G401.6 (cell line): ENCODE measurements around the gene VWA8.
"Not testable (repeated sequence)": the region's sequence is repeated elsewhere in the genome, so short reads cannot be mapped to it uniquely, and the experiment has no call there.

Experiments
- FAIRE-seq: peaks from 2 replicates; lab custom pipeline; 2012; peaks lifted over from hg19 to GRCh38; lab: Jason Lieb, UNC

The VWA8 gene

DNA sequence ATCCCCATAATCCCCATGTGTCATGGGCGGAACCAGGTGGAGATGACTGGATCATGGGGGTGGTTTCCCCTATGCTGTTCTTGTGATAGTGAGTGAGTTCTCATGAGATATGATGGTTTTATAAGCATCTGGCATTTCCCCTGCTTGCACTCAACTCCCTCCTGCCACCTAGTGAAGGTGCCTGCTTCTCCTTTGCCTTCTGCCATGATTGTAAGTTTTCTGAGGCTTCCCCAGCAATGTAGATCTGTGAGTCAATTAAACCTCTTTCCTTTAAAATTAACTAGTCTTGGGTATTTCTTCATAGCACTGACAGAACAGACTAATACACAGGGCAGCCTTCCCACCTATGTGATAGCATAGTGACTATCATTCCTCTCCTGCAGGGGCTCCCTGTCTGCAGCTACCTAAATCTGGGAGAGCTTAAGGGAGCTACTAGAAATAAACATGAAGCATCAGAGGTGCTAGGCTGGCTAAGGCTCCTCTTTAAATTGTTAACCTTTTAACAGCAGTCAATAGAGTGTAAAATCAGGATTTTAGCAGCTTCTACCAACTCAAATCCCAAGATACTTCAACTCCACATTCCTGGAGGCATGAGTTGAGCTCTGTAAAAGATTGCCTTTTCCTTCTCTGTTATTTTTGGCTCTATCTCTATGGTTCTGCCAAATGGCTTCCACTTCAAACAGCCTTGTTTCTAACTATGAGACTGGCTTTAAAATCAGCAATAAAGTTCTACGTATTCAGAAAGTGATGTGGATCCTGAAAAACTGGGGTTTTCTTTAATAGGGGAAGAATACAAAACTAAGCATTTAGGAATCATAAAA is 112.3 kb downstream of the VWA8 start:
- FAIRE-seq, result no peak

DNA sequence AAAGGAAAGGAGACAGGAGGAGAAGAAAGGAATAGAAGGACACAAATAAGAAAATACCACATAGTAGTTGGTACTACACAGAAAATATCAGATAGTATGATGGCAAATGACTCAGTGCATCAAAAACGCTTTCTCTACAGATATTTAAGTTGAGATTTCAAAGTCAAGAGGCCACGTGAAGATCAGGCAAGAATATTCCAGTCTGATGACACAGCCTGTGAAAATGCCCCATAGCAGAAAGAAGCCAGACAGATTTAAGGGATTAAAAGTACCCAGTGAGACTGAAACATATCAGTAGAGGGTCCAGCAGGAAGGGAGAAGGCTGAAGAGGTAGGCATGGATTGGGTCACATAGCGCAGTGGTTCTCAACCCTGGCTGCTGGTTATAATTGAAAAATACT is 113.7 kb downstream of the VWA8 start:
- no peak for FAIRE-seq

DNA sequence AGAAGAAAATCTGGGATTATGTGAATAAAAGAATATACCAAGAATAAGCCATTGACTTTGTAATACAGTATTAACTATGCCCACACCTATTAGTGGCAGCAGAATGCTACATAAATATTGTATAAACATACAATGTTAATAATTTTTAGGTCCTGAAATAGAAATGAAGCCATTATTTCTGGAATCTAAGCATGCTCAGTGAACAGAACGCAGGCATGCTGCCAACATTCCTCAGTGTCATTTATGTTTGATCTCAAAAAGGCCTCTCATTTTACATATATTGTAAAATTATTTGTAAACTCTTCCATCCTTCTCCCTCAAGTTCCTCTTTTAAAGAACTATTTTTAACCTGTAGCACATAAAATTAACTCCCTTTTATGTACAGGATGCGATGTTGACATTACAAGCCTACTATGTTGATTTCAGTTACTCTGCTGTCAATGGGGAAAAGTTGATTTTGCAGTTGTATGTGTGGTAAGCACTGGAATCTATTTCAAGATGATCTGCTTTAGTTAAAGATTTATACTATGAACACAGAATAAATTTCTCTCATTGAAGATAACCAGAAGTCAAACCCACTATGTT is 118.8 kb downstream of the VWA8 start:
- FAIRE-seq, result no peak

DNA sequence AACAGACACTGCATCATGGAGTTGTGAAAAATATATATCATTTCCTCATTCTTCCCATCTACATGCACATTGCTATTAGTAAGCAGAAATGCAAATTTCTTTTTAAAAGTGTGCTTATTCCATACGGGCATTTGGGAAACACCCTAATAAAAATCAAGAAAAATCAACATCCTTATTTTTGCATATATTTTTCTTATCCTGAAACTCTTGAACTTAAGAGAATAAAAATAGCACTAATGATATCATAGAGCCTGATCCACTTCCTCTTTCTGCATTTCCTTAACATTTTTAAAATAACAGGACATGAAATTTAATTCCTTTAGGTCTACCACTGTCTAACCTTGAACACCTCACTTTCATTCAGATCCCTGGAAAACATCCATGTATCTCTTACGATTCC is 123.3 kb downstream of the VWA8 start:
- no peak for FAIRE-seq

DNA sequence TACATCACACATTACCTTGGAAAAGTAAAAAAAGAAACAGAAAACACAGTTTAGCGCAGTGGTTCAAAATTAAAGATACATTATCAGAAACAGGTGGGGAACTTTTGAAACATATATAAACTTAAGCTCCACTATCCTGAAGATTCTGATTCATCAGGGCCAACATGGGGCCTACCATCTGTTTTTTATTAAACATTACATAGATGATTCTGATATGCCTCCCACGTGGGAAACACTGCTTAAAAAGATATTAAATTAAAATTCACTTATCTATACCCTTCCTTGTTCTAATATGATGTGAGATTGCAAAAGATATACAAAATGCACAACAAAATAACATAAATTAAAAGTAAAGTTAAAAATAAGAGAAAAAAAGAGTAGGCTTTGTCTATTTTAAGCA is 125.0 kb downstream of the VWA8 start:
- peak; percentile 21 for FAIRE-seq

DNA sequence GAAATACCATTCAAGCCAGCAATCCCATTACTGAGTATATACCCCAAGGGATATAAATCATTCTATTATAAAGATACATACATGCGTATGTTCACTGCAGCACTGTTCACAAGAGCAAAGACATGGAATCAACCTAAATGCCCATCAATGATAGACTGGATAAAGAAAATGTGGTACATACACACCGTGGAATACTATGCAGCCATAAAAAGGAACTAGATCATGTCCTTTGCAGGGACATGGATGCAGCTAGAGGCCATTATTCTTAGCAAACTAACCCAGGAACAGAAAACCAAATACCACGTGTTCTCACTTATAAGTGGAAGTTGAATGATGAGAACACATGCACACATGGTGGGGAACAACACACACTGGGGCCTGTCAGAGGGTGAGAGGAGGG is 126.2 kb downstream of the VWA8 start:
- FAIRE-seq, result not testable (repeated sequence)

DNA sequence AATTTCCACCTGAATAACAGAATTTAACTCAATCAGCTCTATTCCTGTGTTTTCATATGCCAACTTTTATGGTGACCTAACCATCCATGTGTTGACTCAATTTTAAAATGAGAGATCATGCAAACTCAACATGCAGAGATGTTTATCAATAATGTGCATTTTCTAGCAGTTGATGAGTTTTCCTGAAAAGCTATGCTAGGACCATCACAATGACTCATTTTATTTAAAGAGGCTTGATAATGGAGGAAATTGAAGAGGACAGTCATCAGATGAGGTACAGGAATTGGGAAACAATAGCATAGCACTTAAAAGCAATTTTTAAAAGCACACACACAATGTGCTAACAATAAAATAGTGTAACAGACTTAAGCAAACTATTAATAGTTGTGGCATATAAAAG is 127.1 kb downstream of the VWA8 start:
- no peak for FAIRE-seq

DNA sequence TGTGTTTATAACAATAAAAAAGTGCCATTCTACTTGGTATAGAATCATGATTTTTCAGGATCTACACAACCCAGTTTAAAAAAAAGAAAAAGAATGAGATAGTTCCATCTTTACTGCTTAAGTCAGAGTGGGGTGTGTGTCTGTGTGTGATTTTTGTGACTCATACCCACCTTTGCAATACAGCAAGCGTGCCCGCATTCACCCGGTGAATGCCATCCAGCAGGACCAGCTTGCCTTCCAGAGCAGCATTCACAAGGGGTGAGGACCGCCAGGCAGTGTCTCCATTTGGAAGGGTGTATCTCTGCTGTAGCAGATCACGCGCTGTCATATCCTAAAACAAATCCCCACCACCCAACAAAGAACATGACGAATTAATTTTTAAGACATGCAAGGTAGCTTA is 127.7 kb downstream of the VWA8 start:
- FAIRE-seq, result no peak

DNA sequence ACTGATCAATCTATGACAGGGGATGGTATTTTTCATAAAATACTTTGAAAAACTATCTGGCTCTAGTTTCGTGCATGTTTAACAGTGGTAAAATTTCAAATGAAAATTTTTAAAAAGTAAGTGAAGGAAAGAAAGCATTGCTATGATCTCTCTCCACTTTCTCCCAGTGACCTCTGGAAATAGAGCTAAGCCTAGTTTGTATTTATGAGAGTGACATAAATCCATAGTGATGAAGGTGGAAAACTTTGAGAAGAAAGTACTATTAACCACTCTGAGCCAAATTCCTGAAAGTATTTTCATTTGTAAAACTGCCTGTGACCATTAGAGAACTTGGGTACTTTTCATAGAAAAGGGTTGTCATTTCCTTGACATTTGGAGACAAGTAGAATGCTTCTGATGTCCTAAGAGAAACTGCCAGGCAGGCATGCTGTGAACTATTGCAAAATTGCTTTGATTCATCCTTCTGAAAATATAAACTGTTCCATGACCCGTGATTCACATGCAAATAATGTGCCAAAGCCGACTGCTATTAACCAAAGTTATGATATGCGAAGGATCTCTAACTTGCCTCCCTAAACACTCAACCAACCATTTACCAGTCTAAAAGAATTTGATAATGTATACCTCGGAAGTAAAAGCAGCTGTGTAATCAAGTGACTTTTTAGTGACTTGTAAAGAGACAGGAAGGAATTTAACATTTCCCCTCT is 133.2 kb downstream of the VWA8 start:
- FAIRE-seq, result no peak

DNA sequence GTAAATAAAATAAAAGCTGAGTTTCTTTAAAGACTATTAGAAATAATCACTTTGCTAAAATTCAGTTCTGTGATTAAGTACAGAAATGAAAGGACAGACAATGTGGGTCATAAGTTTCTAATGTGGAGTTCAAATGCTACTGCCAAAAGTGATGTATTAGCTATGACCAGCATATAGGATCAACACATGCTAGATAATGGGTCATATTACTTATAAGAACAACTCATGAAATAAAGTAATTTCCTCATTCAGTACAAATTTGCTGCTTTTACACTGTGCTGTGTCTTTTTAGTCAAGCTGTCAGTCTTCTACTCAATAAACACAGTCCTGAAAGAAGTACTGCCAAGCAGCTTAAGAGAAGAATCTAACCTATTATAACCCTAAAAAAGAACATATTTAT is 135.2 kb downstream of the VWA8 start:
- FAIRE-seq, result no peak

DNA sequence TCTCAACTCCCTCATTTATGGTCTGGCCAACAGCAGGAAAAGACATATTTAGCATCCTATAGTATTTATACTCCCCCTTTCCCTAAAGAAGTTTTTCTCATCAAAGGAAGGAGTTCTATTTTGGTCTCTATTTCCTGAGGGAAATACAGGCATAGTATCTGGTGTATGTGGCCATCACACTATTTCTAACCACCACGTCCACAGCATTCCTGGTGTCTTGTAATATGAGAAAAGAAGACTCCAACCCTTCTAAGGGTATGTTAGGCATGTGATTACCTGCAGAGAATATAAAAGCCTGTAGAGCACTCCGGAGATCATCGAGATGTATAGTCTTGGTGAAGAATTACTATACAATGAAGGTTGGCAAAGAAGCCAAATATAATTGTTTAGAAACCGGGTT is 137.4 kb downstream of the VWA8 start:
- no peak for FAIRE-seq

DNA sequence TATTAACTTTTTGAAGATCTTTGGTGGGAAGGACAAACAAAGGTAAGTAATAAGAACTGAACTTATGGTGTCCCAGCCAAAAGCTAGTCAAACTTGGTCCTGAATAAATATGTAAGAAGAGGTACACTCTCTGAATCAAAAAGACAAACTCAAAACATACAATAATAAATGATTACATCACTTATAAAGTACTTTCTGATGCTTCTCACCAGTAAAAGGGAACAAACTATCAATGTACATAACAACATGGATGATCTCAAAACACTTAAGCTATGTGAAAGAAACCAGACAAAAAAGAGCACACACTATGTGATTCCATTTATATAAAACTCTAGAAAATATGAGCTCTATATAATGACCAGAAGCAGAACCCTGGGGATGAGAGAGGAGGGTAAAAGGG is 138.3 kb downstream of the VWA8 start:
- no peak for FAIRE-seq

DNA sequence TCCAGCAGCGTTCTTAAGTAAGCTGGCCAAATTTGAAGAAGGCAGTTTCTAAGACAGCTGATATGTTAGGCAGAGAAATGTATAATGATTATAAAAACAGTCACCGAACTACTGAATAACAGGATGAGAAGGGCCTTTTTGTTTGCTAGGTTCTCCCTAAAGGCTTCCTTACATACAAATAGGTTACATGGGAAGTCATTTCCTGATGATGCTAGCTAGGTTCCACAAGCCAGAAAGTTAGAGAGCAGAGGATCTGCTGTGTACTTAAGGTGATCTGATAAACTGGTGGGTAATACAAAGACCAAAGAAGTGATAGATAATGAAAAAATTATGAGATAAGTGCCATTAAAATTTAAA is 139.7 kb downstream of the VWA8 start:
- no peak for FAIRE-seq

DNA sequence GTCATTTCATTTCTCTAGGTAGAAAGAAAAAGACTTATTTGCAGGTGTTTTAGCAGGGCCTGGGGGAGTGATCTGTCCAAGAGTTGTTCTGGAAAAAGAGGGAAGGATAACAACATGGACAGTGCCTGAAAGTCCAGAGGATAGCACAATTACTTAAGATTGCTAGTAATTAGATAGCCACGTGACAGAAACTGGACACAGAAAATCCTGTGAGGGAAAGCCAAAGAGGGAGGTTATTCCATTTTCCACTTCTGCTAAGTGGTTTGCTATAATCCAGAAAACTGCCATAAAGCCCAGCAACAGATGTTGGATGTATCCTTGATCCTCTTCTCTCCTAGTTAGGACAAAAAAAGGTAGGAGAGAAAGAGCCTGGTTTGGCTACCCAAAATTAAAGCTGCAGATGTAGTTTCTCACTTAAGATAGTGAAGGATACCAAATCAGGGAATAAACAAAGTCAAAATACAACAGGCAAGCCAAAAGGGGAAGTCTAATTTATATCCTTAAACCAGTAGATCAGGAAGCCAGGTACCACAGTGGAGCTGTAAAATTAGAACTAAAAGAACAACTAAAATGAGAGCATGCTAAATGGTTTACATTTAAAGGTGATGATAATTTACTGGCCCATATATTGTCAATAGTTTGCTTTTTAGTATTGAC is 140.2 kb downstream of the VWA8 start:
- FAIRE-seq, result no peak

DNA sequence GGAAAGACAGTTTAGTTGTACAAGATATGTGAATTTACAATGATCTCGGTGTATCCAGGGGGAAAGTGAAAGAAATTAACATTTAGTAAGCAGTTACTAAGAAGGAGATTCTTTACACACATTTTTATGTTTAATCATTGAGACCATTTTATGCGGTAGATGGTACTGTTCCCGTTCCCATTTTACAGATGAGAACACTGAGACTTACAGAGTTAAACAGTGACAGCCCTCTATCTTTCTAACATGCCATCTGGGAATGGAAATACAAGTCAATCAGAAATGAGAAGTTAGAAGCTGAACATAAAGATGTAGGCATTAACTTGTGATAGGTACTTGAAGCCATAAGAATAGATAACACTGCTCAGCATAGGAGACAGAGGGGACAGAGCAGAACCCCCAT is 144.9 kb downstream of the VWA8 start:
- FAIRE-seq, result no peak

DNA sequence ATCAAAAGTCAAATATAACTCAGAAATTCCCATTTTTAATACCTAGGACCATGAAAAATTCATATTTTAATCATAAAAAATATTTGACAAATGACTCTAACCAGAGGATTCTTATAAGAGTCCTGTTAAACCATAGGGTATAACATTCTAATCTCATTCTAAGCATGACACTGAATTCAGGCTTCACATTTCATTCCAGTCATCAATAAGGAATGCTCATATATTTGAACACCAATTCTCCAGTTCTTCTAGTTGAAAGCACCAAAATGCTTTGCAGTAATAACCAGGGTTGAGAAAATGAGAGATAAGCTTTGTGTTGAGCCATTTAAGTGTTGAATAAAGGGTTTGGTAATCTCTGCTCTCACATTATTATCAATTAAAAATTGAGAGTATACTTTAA is 147.5 kb downstream of the VWA8 start:
- FAIRE-seq, result no peak

DNA sequence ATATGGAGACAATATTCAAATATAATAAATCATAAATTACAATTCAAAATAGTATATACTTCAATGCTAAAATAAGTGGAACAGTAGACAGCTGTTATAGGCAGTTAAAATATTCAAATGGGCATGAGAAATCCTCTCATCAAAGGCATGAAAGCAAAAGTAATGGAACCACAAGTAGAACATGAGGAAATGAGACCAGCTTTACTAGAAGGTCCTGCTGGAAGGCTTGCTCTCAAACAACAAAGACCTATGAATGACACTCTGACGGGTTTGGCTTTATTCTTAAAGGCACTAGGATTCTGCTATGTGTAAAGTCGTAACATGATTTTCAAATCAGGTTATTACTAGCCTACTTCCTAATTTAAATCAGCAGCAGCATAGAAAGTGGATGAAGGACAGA is 148.1 kb downstream of the VWA8 start:
- no peak for FAIRE-seq

DNA sequence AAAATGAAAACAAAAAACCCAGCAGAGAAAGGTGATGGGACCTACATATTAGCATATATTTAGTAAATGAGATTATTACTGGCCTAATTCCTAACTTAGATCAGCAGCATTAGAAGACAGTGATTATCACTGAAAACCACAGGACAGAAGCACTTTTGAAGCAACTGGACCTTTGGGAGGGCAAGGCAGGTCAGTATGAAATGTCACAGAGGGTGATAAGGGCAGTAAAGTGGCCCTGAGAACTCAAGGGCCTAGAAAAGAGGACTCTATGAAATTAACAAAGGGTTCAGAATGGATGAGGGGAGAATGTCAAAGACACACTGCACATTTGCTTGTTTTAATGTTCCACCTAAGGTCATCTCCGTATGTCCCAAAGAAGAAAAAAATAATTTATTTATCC is 148.7 kb downstream of the VWA8 start:
- FAIRE-seq, result no peak

DNA sequence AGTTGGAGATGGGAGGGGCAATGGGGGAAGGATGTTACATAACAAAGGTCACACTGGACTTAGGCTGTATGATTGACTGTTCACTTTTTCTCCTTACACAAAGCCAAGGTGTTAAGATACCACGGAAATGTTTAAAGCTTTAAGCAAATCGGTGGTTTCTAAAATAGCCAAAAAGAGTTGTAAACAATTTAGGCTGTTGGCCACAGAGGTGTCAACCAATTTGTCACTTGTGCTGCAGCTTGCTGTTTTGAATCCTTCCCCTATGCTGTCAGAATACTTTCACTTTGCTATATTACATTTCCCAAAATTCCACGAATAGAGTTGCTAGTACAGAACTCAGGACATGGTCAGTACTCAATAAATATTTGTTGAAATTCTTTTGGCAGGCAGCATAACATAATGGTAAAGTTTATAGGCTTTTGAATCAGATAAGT is 149.3 kb downstream of the VWA8 start:
- no peak for FAIRE-seq

DNA sequence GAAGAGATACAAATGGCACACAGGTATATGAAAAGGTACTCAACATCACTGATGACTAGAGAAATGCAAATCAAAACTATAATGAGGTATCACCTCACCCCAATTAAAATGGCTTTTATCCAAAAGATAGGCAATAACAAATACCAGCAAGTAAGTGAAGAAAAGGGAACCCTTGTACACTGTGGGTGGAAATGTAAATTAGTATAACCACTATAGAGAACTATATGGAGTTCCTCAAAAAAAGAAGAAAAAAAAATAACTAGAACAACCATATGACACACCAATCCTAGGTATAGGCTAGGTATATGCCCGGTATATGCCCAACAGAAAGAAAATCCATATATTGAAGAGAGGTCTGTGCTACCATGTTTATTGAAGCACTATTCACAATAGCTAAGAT is 150.9 kb downstream of the VWA8 start:
- FAIRE-seq, result no peak

DNA sequence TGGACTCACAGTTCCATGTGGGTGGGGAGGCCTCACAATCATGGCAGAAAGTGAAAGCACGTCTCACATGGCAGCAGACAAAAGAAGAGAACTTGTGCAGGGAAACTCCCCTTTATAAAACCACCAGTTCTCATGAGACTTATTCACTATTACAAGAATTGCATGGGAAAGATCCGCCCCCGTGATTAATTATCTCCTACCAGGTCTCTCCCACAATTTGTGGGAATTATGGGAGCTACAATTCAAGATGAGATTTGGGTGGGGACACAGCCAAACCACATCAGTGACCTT is 157.5 kb downstream of the VWA8 start:
- not testable (repeated sequence) for FAIRE-seq

DNA sequence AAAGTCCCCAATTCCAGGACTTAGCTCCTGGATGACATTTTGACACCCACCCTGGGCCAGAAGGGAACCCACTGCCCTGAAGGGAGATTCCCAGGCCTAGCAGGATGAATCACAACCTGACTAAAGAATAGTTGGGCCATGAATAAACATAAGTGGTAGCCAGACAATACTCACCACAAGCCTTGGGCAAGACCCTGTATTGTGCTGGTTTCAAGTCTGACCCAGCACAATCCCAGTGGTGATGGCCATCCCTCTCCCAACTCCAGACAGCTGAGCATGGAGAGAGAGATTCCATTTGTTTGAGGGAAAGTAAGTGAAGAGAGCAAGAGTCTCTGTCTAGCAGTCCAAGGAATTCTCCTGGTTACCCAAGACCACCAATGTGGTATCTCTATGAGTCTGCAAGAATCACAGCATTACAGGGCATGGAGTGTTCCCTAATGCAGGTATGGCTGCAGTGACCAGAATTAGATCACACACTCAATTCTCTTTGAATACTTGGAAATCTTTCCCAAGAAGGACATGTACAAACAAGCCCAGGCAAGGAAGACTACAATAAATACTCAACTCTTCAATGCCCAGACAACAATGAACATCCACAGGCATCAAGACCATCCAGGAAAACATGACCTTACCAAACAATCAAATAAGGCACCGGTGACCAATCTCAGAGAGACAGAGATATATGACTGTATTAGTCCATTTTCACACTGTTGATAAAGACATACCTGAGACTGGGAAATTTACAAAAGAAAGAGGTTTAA is 158.0 kb downstream of the VWA8 start:
- FAIRE-seq, result no peak
